ENCODE measurements around the gene OTUD5.

Gene OTUD5

DNA sequence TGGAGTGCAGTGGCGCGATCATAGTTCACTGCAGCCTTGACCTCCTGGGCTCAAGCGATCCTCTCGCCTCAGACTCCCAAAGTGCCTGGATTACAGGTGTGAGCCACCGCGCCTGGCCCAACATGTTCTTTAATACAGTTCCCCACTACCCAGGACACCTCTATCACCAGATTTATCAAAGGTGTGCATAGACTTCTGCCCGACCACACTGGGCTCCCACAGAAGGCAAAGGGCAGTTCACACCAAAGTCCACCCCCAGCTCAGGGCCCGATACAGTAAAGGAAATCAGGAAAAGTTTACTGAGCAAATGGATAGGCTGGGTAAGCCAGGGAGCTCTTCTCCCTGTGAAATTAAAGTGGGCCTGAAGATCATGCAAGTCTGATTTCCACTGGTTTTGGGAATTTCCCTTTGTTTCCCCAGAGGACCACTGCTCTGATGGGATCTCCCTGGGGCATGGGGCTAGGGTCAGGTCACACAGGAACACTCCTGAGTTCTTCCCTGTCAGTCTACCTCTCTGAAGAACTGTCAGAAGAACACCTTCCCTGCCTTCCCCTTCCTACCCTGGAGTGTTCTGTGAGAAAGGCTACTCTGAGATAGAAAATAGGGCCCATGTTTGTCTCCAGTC is 20.9 kb downstream of the OTUD5 start:
- TF ChIP-seq GFI1B (tag by site-specific recombination; IDR thresholded peaks at IDR 0.05), result no peak
- no peak for TF ChIP-seq ZFP37 (tag by site-specific recombination; IDR thresholded peaks at IDR 0.05)
- TF ChIP-seq GLI2 (tag by site-specific recombination; IDR thresholded peaks at IDR 0.05; ENCODE audit: borderline replicate concordance, low read depth), result no peak
- no peak for TF ChIP-seq ZNF133 (tag by site-specific recombination; IDR thresholded peaks at IDR 0.05)
- TF ChIP-seq KLF9 (tag by site-specific recombination; IDR thresholded peaks at IDR 0.05; ENCODE audit: low read depth), result no peak
- TF ChIP-seq ZNF239 (tag by site-specific recombination; IDR thresholded peaks at IDR 0.05), result no peak
- TF ChIP-seq OVOL3 (tag by site-specific recombination; IDR thresholded peaks at IDR 0.05), result no peak
- TF ChIP-seq KLF16 (tag by site-specific recombination; IDR thresholded peaks at IDR 0.05), result no peak
- no peak for TF ChIP-seq ZNF677 (tag by site-specific recombination; IDR thresholded peaks at IDR 0.05)
- TF ChIP-seq, protein P1, sequence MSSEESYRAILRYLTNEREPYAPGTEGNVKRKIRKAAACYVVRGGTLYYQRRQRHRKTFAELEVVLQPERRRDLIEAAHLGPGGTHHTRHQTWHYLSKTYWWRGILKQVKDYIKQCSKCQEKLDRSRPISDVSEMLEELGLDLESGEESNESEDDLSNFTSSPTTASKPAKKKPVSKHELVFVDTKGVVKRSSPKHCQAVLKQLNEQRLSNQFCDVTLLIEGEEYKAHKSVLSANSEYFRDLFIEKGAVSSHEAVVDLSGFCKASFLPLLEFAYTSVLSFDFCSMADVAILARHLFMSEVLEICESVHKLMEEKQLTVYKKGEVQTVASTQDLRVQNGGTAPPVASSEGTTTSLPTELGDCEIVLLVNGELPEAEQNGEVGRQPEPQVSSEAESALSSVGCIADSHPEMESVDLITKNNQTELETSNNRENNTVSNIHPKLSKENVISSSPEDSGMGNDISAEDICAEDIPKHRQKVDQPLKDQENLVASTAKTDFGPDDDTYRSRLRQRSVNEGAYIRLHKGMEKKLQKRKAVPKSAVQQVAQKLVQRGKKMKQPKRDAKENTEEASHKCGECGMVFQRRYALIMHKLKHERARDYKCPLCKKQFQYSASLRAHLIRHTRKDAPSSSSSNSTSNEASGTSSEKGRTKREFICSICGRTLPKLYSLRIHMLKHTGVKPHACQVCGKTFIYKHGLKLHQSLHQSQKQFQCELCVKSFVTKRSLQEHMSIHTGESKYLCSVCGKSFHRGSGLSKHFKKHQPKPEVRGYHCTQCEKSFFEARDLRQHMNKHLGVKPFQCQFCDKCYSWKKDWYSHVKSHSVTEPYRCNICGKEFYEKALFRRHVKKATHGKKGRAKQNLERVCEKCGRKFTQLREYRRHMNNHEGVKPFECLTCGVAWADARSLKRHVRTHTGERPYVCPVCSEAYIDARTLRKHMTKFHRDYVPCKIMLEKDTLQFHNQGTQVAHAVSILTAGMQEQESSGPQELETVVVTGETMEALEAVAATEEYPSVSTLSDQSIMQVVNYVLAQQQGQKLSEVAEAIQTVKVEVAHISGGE (tag by site-specific recombination; conservative IDR thresholded peaks at IDR 0.05; ENCODE audit: low read depth), result no peak
- TF ChIP-seq, protein P2, sequence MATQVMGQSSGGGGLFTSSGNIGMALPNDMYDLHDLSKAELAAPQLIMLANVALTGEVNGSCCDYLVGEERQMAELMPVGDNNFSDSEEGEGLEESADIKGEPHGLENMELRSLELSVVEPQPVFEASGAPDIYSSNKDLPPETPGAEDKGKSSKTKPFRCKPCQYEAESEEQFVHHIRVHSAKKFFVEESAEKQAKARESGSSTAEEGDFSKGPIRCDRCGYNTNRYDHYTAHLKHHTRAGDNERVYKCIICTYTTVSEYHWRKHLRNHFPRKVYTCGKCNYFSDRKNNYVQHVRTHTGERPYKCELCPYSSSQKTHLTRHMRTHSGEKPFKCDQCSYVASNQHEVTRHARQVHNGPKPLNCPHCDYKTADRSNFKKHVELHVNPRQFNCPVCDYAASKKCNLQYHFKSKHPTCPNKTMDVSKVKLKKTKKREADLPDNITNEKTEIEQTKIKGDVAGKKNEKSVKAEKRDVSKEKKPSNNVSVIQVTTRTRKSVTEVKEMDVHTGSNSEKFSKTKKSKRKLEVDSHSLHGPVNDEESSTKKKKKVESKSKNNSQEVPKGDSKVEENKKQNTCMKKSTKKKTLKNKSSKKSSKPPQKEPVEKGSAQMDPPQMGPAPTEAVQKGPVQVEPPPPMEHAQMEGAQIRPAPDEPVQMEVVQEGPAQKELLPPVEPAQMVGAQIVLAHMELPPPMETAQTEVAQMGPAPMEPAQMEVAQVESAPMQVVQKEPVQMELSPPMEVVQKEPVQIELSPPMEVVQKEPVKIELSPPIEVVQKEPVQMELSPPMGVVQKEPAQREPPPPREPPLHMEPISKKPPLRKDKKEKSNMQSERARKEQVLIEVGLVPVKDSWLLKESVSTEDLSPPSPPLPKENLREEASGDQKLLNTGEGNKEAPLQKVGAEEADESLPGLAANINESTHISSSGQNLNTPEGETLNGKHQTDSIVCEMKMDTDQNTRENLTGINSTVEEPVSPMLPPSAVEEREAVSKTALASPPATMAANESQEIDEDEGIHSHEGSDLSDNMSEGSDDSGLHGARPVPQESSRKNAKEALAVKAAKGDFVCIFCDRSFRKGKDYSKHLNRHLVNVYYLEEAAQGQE (tag by site-specific recombination; IDR thresholded peaks at IDR 0.05), result no peak
- no peak for TF ChIP-seq ZNF701 (tag by site-specific recombination; IDR thresholded peaks at IDR 0.05)
- Histone ChIP-seq H3K9me3 (ENCODE audit: control insufficient read depth, insufficient read depth, low read depth, low read length) (no peaks in the 10 kb centered on the region), H3K4me1 (ENCODE audit: control insufficient read depth, insufficient read depth, low read length) (no peaks in the 10 kb centered on the region), H3K36me3 (ENCODE audit: control insufficient read depth in 2 of 2, insufficient read depth in 1 of 2, low read length in 2 of 2) (peaks cover 9 to 76% of the 10 kb centered on the region in 2 experiments; a peak in 2 of 3 replicates), H3K27ac (ENCODE audit: extremely low read depth, low read depth, low read length) (no peak overlapping the region), H3K4me3 (ENCODE audit: low read depth, low read length) (no peak overlapping the region)
- ChIA-PET CTCF (no interaction called here), POLR2A (no interaction called here)

DNA sequence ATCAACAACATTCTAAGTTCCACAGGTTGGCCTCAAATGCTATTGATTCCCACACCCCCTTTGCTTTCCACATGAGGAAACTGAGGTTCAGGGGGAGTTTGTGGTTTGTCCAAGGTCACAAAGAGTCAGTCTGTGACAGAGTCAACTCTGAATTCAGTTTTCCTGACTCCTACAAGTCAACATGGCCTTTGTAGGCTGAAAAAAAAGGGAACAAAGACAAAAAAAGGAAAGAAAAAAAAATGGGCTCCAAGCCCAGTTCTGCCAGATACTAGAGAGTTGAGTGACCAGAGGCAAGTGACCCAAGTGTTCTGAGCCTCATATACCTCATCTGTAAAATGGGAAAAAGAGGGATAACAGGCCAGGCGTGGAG is 22.1 kb downstream of the OTUD5 start:
- peaks cover 12 to 74% of the 10 kb centered on the region in 2 experiments; a peak in 2 of 3 replicates for H3K36me3 ChIP-seq (ENCODE audit: control insufficient read depth in 2 of 2, insufficient read depth in 1 of 2, low read length in 2 of 2)
- POLR2A ChIA-PET, result no interaction called here
- CTCF ChIA-PET, result no interaction called here
- H3K4me3 ChIP-seq (ENCODE audit: low read depth, low read length), result no peak overlapping the region
- H3K4me1 ChIP-seq (ENCODE audit: control insufficient read depth, insufficient read depth, low read length), result no peaks in the 10 kb centered on the region
- no peaks in the 10 kb centered on the region for H3K9me3 ChIP-seq (ENCODE audit: control insufficient read depth, insufficient read depth, low read depth, low read length)
- no peak overlapping the region for H3K27ac ChIP-seq (ENCODE audit: extremely low read depth, low read depth, low read length)
- TF ChIP-seq, protein P3, sequence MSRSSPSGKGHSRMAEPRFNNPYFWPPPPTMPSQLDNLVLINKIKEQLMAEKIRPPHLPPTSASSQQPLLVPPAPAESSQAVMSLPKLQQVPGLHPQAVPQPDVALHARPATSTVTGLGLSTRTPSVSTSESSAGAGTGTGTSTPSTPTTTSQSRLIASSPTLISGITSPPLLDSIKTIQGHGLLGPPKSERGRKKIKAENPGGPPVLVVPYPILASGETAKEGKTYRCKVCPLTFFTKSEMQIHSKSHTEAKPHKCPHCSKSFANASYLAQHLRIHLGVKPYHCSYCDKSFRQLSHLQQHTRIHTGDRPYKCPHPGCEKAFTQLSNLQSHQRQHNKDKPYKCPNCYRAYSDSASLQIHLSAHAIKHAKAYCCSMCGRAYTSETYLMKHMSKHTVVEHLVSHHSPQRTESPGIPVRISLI (tag by site-specific recombination; IDR thresholded peaks at IDR 0.05), result no peak
- TF ChIP-seq ZNF19 (tag by site-specific recombination; IDR thresholded peaks at IDR 0.05; ENCODE audit: low read depth) (no peak), ZNF501 (tag by site-specific recombination; IDR thresholded peaks at IDR 0.05) (no peak), ZNF830 (tag by site-specific recombination; IDR thresholded peaks at IDR 0.05; ENCODE audit: low read depth) (no peak), GFI1B (tag by site-specific recombination; IDR thresholded peaks at IDR 0.05) (no peak), ZFP3 (tag by site-specific recombination; IDR thresholded peaks at IDR 0.05; ENCODE audit: low read depth) (no peak), ZNF248 (tag by site-specific recombination; IDR thresholded peaks at IDR 0.05) (no peak), ZNF335 (tag by site-specific recombination; conservative IDR thresholded peaks at IDR 0.05) (no peak), GLI4 (tag by site-specific recombination; IDR thresholded peaks at IDR 0.05) (no peak), YY2 (tag by site-specific recombination; IDR thresholded peaks at IDR 0.05) (no peak), SP3 (tag by site-specific recombination; IDR thresholded peaks at IDR 0.05) (no peak)
- TF ChIP-seq, protein P4, sequence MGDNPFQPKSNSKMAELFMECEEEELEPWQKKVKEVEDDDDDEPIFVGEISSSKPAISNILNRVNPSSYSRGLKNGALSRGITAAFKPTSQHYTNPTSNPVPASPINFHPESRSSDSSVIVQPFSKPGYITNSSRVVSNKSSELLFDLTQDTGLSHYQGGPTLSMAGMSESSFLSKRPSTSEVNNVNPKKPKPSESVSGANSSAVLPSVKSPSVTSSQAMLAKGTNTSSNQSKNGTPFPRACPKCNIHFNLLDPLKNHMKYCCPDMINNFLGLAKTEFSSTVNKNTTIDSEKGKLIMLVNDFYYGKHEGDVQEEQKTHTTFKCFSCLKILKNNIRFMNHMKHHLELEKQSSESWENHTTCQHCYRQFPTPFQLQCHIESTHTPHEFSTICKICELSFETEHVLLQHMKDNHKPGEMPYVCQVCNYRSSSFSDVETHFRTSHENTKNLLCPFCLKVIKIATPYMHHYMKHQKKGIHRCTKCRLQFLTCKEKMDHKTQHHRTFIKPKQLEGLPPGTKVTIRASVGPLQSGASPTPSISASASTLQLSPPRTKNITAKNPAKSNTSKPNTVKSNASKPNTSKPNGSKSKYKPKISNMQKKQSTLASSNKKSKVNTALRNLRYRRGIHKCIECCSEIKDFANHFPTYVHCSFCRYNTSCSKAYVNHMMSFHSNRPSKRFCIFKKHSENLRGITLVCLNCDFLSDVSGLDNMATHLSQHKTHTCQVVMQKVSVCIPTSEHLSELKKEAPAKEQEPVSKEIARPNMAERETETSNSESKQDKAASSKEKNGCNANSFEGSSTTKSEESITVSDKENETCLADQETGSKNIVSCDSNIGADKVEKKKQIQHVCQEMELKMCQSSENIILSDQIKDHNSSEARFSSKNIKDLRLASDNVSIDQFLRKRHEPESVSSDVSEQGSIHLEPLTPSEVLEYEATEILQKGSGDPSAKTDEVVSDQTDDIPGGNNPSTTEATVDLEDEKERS (tag by site-specific recombination; IDR thresholded peaks at IDR 0.05), result no peak
